Keratinocyte (primary cell): ENCODE data around the gene MAPK1. TPM values are rescaled to one million over a fixed set of nuclear protein-coding genes. Genes with fewer than 3 reads are reported as not detected.

Experiments
- DNase-seq: peaks from one replicate; pipeline ENCODE4 v3.0.0-alpha.2; 2011; ENCODE audit warnings: low read depth, missing footprints, low spot score
- FAIRE-seq: peaks from 2 replicates; lab custom pipeline; 2011; peaks lifted over from hg19 to GRCh38; lab: Jason Lieb, UNC
- H2AFZ ChIP-seq: 2 replicates; pipeline ENCODE4 v1.6.0; 2012; ENCODE audit warnings: low read length, control low read depth, inconsistent platforms; ENCODE audit not compliant: control insufficient read depth
- H3K27ac ChIP-seq: 2 replicates; pipeline ENCODE4 v1.5.1; 2011; ENCODE audit warnings: low read length; ENCODE audit not compliant: control insufficient read depth, insufficient read depth
- H3K27me3 ChIP-seq: 3 replicates; pipeline ENCODE4 v1.6.0; 2011; ENCODE audit warnings: low read length; ENCODE audit not compliant: control insufficient read depth, insufficient read depth; ENCODE audit errors: extremely low read depth
- H3K36me3 ChIP-seq, 2 experiments: 2 replicates in 1 of 2; 3 replicates in 1 of 2; pipeline ENCODE4 v1.5.1; 2011; ENCODE audit warnings: low read length in 2 of 2, mild to moderate bottlenecking in 1 of 2; ENCODE audit not compliant: control insufficient read depth in 2 of 2, insufficient read depth in 2 of 2; ENCODE audit errors: extremely low read depth in 1 of 2
- H3K4me1 ChIP-seq: 3 replicates; pipeline ENCODE4 v1.5.1; 2011; ENCODE audit warnings: low read length; ENCODE audit not compliant: control insufficient read depth, insufficient read depth; ENCODE audit errors: extremely low read depth
- H3K4me2 ChIP-seq: 3 replicates; pipeline ENCODE4 v1.6.0; 2011; ENCODE audit warnings: low read depth, low read length; ENCODE audit not compliant: control insufficient read depth, insufficient read depth; ENCODE audit errors: extremely low read depth
- H3K4me3 ChIP-seq, 3 experiments: fragments of 200-600 bp in 1 of 3; sonication (generic) in 1 of 3; 2 replicates in 2 of 3; 3 replicates in 1 of 3; pipeline ENCODE4 v1.5.1; 2011 to 2016; ENCODE audit warnings: low read length in 3 of 3, mild to moderate bottlenecking in 3 of 3, control low read depth in 2 of 3, inconsistent platforms in 1 of 3, low read depth in 1 of 3, mixed read lengths in 1 of 3, mixed run types in 1 of 3, moderate library complexity in 1 of 3; ENCODE audit not compliant: control insufficient read depth in 2 of 3, insufficient read depth in 2 of 3; ENCODE audit errors: extremely low read depth in 1 of 3
- H3K79me2 ChIP-seq: 2 replicates; pipeline ENCODE4 v1.6.0; 2012; ENCODE audit warnings: low read length; ENCODE audit not compliant: control insufficient read depth, insufficient read depth
- H3K9ac ChIP-seq: 3 replicates; pipeline ENCODE4 v1.6.0; 2011; ENCODE audit warnings: low read length; ENCODE audit not compliant: control insufficient read depth, insufficient read depth; ENCODE audit errors: extremely low read depth
- H3K9me1 ChIP-seq: 3 replicates; pipeline ENCODE4 v1.6.0; 2011; ENCODE audit warnings: low read length; ENCODE audit not compliant: control insufficient read depth, insufficient read depth; ENCODE audit errors: extremely low read depth
- H3K9me3 ChIP-seq: 2 replicates; pipeline ENCODE4 v1.5.1; 2012; ENCODE audit warnings: low read depth, low read length; ENCODE audit not compliant: control insufficient read depth
- H4K20me1 ChIP-seq: 3 replicates; pipeline ENCODE4 v1.6.0; 2011; ENCODE audit warnings: low read length; ENCODE audit not compliant: control insufficient read depth, insufficient read depth; ENCODE audit errors: extremely low read depth
- CTCF ChIP-seq, 3 experiments: IDR thresholded peaks in 1 of 3; conservative IDR thresholded peaks in 1 of 3; optimal IDR thresholded peaks in 1 of 3; 2 replicates in 2 of 3; 3 replicates in 1 of 3; pipeline versions ENCODE3 to v1.5.1; 2011; ENCODE audit warnings: low read length in 3 of 3, mild to moderate bottlenecking in 3 of 3, moderate library complexity in 2 of 3, control low read depth in 1 of 3, inconsistent platforms in 1 of 3; ENCODE audit not compliant: insufficient read depth in 2 of 3; ENCODE audit errors: extremely low read depth in 1 of 3
- EZH2 ChIP-seq: IDR thresholded peaks from one replicate; pipeline ENCODE4 v1.6.1; 2012; ENCODE audit warnings: inconsistent platforms, mild to moderate bottlenecking, low read length, moderate library complexity
- dilution Hi-C: fragments of 300-500 bp; cut with MboI; formaldehyde crosslinking; loops from one replicate; pipeline ENCODE4 v1.7.0; 2020; ENCODE audit warnings: low sequenced_read_pairs; ENCODE audit not compliant: extremely low pct_ligation_motif_present
- polyA plus RNA-seq, 5 experiments: library from polyadenylated mRNA; depleted of rRNA in 3 of 5; stranded (reverse) in 3 of 5; stranded (forward) in 1 of 5; unstranded in 1 of 5; fragments of >200 nt; gene quantifications; 1 replicate in 1 of 5; 2 replicates in 3 of 5; 3 replicates in 1 of 5; pipeline versions ENCODE4 v1.2.1 to v1.2.3, GENCODE V29; 2011 to 2012; ENCODE audit warnings: missing spikeins in 2 of 5, low read depth in 1 of 5, low replicate concordance in 1 of 5

Gene MAPK1
- polyA plus RNA-seq, 1 donor (not counting 4 experiments of a cell fraction or from before 2014, with no cell fraction given), result 136 TPM

- no peaks in the 10 kb centered on the region for H3K9me3 ChIP-seq
- dilution Hi-C loops, result no loop called here
- no peak overlapping the region for H3K4me3 ChIP-seq
- peak; percentile 32 for FAIRE-seq
- H2AFZ ChIP-seq, result no peak overlapping the region
- H3K9me1 ChIP-seq, result no peaks in the 10 kb centered on the region
- no peaks in the 10 kb centered on the region for H3K27me3 ChIP-seq
- H3K27ac ChIP-seq, result no peak overlapping the region
- peaks cover 14% of the 10 kb centered on the region for H3K4me1 ChIP-seq
- TF ChIP-seq EZH2, result no peak
- no peak for TF ChIP-seq CTCF (optimal IDR thresholded peaks at IDR 0.05 in 1 of 3, IDR thresholded peaks at IDR 0.05 in 1 of 3, conservative IDR thresholded peaks at IDR 0.05 in 1 of 3; ENCODE audit: extremely low read depth in 1 of 3, insufficient read depth in 2 of 3, low read length in 3 of 3)
- H3K79me2 ChIP-seq, result peaks cover 35% of the 10 kb centered on the region
- DNase-seq, result no peak
- H4K20me1 ChIP-seq, result peaks cover 19% of the 10 kb centered on the region
- peak overlapping the region; percentile 98 for H3K4me2 ChIP-seq
- no peak overlapping the region for H3K9ac ChIP-seq
- H3K36me3 ChIP-seq, result no peaks in the 10 kb centered on the region
Measured at GRCh38 chr22:21868651-21869050, 1.2 kb upstream of the MAPK1 start.

- Histone ChIP-seq H3K9me3 (no peaks in the 10 kb centered on the region), H3K27ac (peak overlapping the region; percentile 89), H3K4me3 (peak overlapping the region; percentile 57 to 96 (median 94)), H3K4me1 (peaks cover 18% of the 10 kb centered on the region), H3K36me3 (no peaks in the 10 kb centered on the region), H3K4me2 (peak overlapping the region; percentile 80), H3K9me1 (peaks cover 2% of the 10 kb centered on the region), H4K20me1 (peaks cover 20% of the 10 kb centered on the region), H3K79me2 (peaks cover 51% of the 10 kb centered on the region), H3K9ac (peak overlapping the region; percentile 96), H3K27me3 (no peaks in the 10 kb centered on the region), H2AFZ (peak overlapping the region; percentile 16)
- no peak for DNase-seq
- TF ChIP-seq CTCF (optimal IDR thresholded peaks at IDR 0.05 in 1 of 3, IDR thresholded peaks at IDR 0.05 in 1 of 3, conservative IDR thresholded peaks at IDR 0.05 in 1 of 3; ENCODE audit: extremely low read depth in 1 of 3, insufficient read depth in 2 of 3, low read length in 3 of 3) (no peak), EZH2 (no peak)
- FAIRE-seq, result no peak
- dilution Hi-C loops, result no loop called here
Measured at GRCh38 chr22:21866833-21867527, 465 bp downstream of the MAPK1 start.
